Stimulated activated CD8-positive, alpha-beta memory T cell treated with anti-CD3 and anti-CD28 coated beads, Interleukin-2, amount 100 ng/mL, for 1 hour (primary cell): ENCODE results near the gene BNIP3.
"Not testable (repeated sequence)": the region's sequence is repeated elsewhere in the genome, so short reads cannot be mapped to it uniquely, and the experiment has no call there.

Experiments used
- DNase-seq, 2 donors: peaks; one replicate each; pipeline ENCODE4 v3.0.0-alpha.2; 2020; ENCODE audit warnings: low read depth in 2 of 2

BNIP3 gene

DNA sequence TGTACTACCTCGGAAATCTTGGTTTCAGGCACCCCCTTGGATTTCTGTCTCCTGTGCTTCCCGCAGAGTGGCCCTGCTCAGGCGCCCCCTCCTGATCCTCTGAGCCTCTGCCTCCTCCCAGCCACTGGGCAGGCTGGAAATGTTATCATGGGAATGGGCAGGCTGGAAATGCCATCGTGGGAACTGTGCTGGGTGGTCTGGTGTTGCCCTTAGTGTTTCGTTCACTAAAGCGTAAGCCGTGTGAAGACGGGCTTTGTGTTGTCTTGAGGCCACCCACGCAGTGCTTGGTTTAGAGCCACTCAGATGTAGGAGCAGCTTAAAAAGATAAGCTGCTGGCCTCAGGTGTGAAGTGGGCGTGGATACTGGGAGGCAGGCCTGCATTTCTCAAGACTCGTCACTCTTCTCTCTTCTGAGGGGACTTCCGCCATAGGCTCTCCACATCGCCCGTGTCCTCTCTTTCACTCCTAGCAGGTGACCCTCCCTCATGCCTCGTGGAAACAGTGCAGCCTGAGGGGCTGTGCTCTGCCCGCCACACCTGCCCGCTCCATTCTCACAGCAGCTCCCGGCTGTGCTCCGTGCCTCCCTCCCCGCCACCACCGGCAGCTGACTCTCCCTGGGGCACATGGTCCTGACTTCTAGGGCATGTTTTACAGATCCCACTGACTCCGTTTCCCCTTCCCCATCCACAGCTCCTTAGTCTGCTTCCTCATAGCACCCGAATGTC is 52.4 kb downstream of the BNIP3 start:
- no peak for DNase-seq

GRCh38 chr10:131928248-131929095 is 53.3 kb downstream of the BNIP3 start:
- no peak for DNase-seq

DNA sequence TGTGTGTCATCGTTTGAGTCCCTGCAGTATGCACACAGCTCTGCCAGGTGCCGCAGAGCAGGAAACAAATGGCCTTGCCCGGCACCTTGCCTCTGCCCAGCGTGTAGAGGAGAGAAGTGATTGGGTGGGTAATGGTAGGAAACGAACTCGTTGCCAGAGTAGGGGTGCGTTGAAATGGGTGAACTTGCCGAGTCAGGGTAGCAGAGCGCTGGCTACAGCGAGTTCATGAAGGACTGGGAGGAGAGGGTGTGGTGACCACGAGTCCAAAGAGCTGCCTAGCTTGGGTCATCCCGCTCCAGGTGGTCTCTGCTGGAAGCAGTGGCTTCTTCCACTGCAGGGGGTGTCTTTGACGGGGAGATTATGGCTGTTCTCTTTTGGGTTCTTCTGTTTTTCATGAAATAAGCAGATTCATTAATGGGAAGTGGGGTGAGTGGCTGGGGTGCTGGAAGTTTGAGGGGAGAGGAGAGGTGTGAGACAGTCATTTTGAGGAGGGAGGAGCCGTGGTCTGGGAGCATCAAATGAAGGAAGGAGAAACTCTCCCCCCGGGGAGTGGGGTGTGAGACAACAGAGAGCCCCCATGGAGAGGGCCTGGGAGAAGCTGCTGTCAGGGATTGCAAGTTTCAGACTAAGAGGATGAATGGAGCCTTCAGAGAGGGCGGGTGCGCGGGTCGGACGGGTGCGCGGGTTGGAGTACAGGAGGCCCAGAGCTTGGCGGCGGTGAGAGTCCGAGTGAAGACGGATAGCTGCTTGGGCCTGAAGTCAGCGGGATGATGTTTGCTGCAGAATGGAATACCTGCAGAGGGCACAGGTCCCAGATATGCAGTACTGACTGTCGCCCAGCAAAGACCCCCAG is 54.8 kb downstream of the BNIP3 start:
- no peak for DNase-seq

DNA sequence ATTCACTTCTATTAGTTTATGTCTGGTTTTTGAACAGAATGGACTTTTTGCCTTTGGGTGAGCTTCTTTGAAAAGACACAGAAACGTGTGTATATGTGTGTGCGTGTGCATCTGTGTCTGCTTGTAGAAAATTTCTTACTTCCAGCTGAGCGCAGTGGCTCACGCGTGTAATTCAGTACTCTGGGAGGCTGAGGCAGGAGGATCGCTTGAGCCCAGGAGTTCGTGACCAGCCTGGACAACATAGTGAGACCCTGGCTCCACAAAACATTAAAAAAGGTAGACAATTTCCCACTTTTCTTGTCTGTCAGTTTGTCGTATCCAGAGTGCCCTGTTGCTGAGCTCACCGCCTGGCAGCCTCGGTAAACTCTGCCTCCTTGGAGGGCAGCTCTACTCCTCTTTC is 55.5 kb downstream of the BNIP3 start:
- DNase-seq = no peak

- no peak for DNase-seq
These were observed 56.0 kb downstream of the BNIP3 start for GRCh38 chr10:131925716-131926115.

DNA sequence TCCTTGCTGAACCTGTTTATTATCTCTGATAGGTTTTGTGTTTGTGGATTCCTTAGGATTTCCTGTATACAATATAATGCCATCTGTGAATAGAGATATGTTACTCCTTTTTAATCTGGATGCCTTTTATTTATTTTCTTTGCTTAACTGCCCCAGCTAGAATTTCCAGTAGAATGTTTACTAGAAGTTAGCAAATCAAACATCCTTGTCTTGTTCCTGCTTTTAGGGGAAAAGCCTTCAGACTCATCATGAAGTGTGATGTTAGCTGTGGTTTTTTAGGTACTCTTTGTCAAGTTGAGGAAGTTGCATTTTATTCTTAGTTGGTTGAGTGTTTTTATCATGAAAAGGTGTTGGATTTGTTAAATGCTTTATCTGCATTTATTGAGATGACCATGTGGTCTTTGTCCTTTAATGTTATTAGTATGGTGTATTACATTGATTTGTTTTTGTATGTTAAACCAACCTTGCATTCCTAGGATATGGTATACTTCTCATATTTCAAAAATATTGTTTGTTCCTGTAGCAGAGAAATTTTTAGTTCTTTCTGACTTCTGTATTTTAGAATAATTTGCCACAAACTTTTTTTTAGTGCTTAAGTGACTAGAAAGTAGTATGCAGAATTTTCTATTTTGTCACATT is 56.6 kb downstream of the BNIP3 start:
- no peak for DNase-seq

GRCh38 chr10:131923038-131923756 is 58.5 kb downstream of the BNIP3 start:
- no peak for DNase-seq

- no peak for DNase-seq
These were observed 60.5 kb downstream of the BNIP3 start for GRCh38 chr10:131921184-131921583.

DNA sequence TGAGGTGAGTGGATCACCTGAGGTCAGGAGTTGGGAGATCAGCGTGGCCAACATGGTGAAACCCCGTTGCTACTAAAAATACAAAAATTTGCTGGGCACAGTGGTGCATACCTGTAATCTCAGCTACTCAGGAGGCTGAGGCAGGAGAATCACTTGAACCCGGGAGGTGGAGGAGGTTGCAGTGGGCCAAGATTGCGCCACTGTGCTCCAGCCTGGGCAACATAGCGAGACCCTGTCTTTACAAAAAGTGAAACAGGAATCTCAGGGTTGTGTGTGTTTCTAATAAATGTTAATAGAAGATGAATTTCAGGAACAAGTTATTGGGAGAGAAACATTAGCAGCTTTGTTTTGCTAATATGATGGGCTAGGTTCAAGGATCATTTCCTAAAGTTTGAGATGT is 61.0 kb downstream of the BNIP3 start:
- no peak for DNase-seq

DNA sequence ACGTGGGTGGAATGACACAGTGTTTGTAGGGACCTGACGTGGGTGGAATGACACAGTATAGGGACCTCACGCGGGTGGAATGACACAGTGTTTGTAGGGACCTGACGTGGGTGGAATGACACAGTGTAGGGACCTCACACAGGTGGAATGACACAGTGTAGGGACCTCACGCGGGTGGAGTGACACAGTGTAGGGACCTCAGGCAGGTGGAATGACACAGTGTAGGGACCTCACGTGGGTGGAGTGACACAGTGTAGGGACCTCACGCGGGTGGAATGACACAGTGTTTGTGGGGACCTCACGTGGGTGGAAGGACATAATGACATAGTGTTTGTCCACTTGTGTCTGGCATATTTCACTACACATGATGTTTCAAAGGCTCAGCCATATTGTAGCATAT is 61.6 kb downstream of the BNIP3 start:
- no peak for DNase-seq

DNA sequence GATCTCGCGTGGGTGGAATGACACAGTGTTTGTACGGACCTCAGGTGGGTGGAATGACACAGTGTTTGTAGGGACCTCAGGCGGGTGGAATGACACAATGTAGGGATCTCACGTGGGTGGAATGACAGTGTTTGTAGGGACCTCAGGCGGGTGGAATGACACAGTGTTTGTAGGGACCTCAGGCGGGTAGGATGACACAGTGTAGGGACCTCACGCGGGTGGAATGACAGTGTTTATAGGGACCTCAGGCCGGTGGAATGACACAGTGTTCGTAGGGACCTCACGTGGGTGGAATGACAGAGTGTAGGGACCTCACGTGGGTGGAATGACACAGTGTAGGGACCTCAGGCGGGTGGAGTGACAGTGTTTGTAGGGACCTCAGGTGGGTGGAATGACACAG is 62.3 kb downstream of the BNIP3 start:
- DNase-seq = not testable (repeated sequence)
